Liver (tissue), 9 donors: ENCODE results near the gene LCE2A. TPM values are rescaled to one million over a fixed set of nuclear protein-coding genes. Genes with fewer than 3 reads are reported as not detected.
"Not testable (repeated sequence)": the region's sequence is repeated elsewhere in the genome, so short reads cannot be mapped to it uniquely, and the experiment has no call there.

Experiments used
- DNase-seq: peaks from one replicate; pipeline ENCODE4 v3.0.0-alpha.2; 2017; ENCODE audit warnings: low spot score
- H3K27ac ChIP-seq, 2 donors: one replicate each; pipeline ENCODE4 v1.7.0; 2013; ENCODE audit warnings: inconsistent platforms in 2 of 2, low read length in 2 of 2, control low read depth in 1 of 2, low read depth in 1 of 2, mild to moderate bottlenecking in 1 of 2
- H3K27me3 ChIP-seq, 4 donors: one replicate each; pipeline versions ENCODE4 v1.6.1 to v1.7.0; 2013; ENCODE audit warnings: low read length in 3 of 4, inconsistent platforms in 1 of 4, mild to moderate bottlenecking in 1 of 4, moderate library complexity in 1 of 4; ENCODE audit not compliant: control insufficient read depth in 4 of 4, insufficient read depth in 4 of 4
- H3K36me3 ChIP-seq, 4 donors: one replicate each; pipeline versions ENCODE4 v1.6.1 to v1.7.0; 2013; ENCODE audit warnings: low read length in 3 of 4, mild to moderate bottlenecking in 3 of 4, low read depth in 1 of 4, moderate library complexity in 1 of 4; ENCODE audit not compliant: control insufficient read depth in 4 of 4, insufficient read depth in 3 of 4
- H3K4me1 ChIP-seq, 4 donors: one replicate each; pipeline versions ENCODE4 v1.6.1 to v1.7.0; 2013; ENCODE audit warnings: low read length in 3 of 4, mild to moderate bottlenecking in 3 of 4, moderate library complexity in 1 of 4; ENCODE audit not compliant: control insufficient read depth in 4 of 4, insufficient read depth in 4 of 4
- H3K4me3 ChIP-seq, 3 donors: one replicate each; pipeline versions ENCODE4 v1.6.1 to v1.7.0; 2013; ENCODE audit warnings: low read length in 3 of 3, control low read depth in 1 of 3, low read depth in 1 of 3, mild to moderate bottlenecking in 1 of 3
- H3K9ac ChIP-seq, 2 donors: one replicate each; pipeline ENCODE4 v1.7.0; 2013; ENCODE audit warnings: low read length in 2 of 2, mild to moderate bottlenecking in 2 of 2, moderate library complexity in 2 of 2, control low read depth in 1 of 2, low read depth in 1 of 2
- H3K9me3 ChIP-seq, 4 donors: one replicate each; pipeline versions ENCODE4 v1.6.1 to v1.7.0; 2013; ENCODE audit warnings: low read length in 3 of 4; ENCODE audit not compliant: control insufficient read depth in 4 of 4
- EGR1 ChIP-seq, 2 donors: IDR thresholded peaks; 2 replicates each; pipeline ENCODE4 v1.6.1; 2016 to 2018; ENCODE audit warnings: antibody characterized with exemption in 2 of 2, low read depth in 2 of 2
- FOXA1 ChIP-seq: IDR thresholded peaks from 2 replicates; pipeline ENCODE4 v1.6.1; 2016; ENCODE audit warnings: antibody characterized with exemption
- FOXA2 ChIP-seq: IDR thresholded peaks from 2 replicates; pipeline ENCODE4 v1.6.1; 2016; ENCODE audit warnings: antibody characterized with exemption
- GABPA ChIP-seq, 2 donors: IDR thresholded peaks in 1 of 2; conservative IDR thresholded peaks in 1 of 2; 2 replicates each; pipeline ENCODE4 v1.6.1; 2016; ENCODE audit warnings: antibody characterized with exemption in 2 of 2, mild to moderate bottlenecking in 1 of 2, moderate library complexity in 1 of 2
- HNF4A ChIP-seq, 2 donors: conservative IDR thresholded peaks; 2 replicates each; pipeline ENCODE4 v1.6.1; 2016; ENCODE audit warnings: antibody characterized with exemption in 2 of 2, mild to moderate bottlenecking in 2 of 2
- HNF4G ChIP-seq: IDR thresholded peaks from 2 replicates; pipeline ENCODE4 v1.6.1; 2016; ENCODE audit warnings: antibody characterized with exemption
- JUND ChIP-seq, 2 donors: IDR thresholded peaks; 2 replicates each; pipeline ENCODE4 v1.6.1; 2016; ENCODE audit warnings: antibody characterized with exemption in 2 of 2
- NR2F2 ChIP-seq: IDR thresholded peaks from 2 replicates; pipeline ENCODE4 v1.6.1; 2016; ENCODE audit warnings: antibody characterized with exemption
- RAD21 ChIP-seq, 2 donors: IDR thresholded peaks; 2 replicates each; pipeline ENCODE4 v1.6.1; 2016; ENCODE audit warnings: antibody characterized with exemption in 2 of 2, mild to moderate bottlenecking in 2 of 2
- RXRA ChIP-seq, 2 donors: IDR thresholded peaks; 2 replicates each; pipeline ENCODE4 v1.6.1; 2017 to 2018; ENCODE audit warnings: antibody characterized with exemption in 2 of 2, mild to moderate bottlenecking in 1 of 2
- SP1 ChIP-seq: IDR thresholded peaks from 2 replicates; pipeline ENCODE4 v1.6.1; 2018; ENCODE audit warnings: antibody characterized with exemption, mild to moderate bottlenecking
- TAF1 ChIP-seq: conservative IDR thresholded peaks from 2 replicates; pipeline ENCODE4 v1.6.1; 2016; ENCODE audit warnings: antibody characterized with exemption, mild to moderate bottlenecking
- YY1 ChIP-seq: IDR thresholded peaks from 2 replicates; pipeline ENCODE4 v1.6.1; 2016; ENCODE audit warnings: antibody characterized with exemption, mild to moderate bottlenecking
- WGBS: extraction: QIAGEN DNeasy Blood & Tissue Kit; methylation state at CpG from one replicate; pipeline ENCODE4 v1.1.7; 2013; 5-methylcytosine and 5-hydroxymethylcytosine counted together
- polyA plus RNA-seq, 2 donors: library from polyadenylated mRNA; stranded (reverse) in 1 of 2; unstranded in 1 of 2; fragments of 200-250 nt in 1 of 2; fragments of >200 nt in 1 of 2; fragmentation: Nextera tagmentation in 1 of 2; extraction: Ambion mirVana in 1 of 2; gene quantifications; one replicate each; pipeline versions ENCODE4 v1.2.1 to v1.2.3, GENCODE V29; 2013 to 2015
- total RNA-seq, 2 donors: library from RNA; depleted of rRNA; stranded (reverse); fragments of >200 nt; gene quantifications; one replicate each; pipeline ENCODE4 v1.2.3, GENCODE V29; 2014
- TF ChIP-seq, protein P1 (sequence below): IDR thresholded peaks from 2 replicates; pipeline ENCODE4 v1.6.1; 2016; ENCODE audit warnings: antibody characterized with exemption
- TF ChIP-seq, protein P2 (sequence below): fragments of 150-350 bp; IDR thresholded peaks from 2 replicates; pipeline ENCODE4 v1.5.1; 2017; ENCODE audit warnings: improper control_type of control experiment, low read depth, low read length; ENCODE audit not compliant: missing input control
- TF ChIP-seq, protein P3 (sequence below): IDR thresholded peaks from 2 replicates; pipeline ENCODE4 v1.6.1; 2016; ENCODE audit warnings: antibody characterized with exemption
- donor health status: healthy.
- donor health status: healthy.
- donor health status: healthy.
- donor health status: healthy.
- donor health status: healthy.

The LCE2A gene
- total and polyA plus RNA-seq, 4 donors: not detected

DNA sequence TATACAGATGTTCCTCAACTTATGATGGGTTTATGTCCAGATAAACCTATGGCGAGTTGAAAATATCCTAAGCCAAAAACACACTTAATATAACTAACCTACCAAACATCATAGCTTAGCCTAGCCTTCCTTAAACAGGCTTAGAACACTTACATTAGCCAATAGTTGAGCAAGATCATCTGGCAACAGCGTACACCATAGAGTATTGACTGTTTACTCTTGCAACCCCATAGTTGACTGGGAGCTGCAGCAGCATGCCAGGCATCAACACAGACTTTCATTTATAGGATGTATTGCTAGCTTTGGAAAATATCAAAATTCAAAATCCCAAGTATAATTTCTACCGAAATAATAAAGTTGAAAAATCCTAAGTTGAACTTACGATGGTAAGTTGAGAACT lies 40.5 kb upstream of the LCE2A start:
- WGBS: 72% methylated on average over 4 of the region's 4 CpGs
- Histone ChIP-seq H3K36me3 (no peaks in the 10 kb centered on the region), H3K27me3 (no peaks in the 10 kb centered on the region), H3K27ac (no peak overlapping the region), H3K9ac (no peak overlapping the region), H3K9me3 (no peaks in the 10 kb centered on the region), H3K4me3 (no peak overlapping the region), H3K4me1 (peaks cover 0 to 14% (median 5%) of the 10 kb centered on the region in 4 donors)
- TF ChIP-seq JUND (IDR thresholded peaks at IDR 0.05): no peak
- no peak for TF ChIP-seq HNF4G
- TF ChIP-seq RXRA (IDR thresholded peaks at IDR 0.05): peak in 1 of 2 donors; percentile 29
- TF ChIP-seq FOXA1: peak; percentile 25
- TF ChIP-seq, protein P1, sequence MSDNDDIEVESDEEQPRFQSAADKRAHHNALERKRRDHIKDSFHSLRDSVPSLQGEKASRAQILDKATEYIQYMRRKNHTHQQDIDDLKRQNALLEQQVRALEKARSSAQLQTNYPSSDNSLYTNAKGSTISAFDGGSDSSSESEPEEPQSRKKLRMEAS: no peak
- TF ChIP-seq, protein P2, sequence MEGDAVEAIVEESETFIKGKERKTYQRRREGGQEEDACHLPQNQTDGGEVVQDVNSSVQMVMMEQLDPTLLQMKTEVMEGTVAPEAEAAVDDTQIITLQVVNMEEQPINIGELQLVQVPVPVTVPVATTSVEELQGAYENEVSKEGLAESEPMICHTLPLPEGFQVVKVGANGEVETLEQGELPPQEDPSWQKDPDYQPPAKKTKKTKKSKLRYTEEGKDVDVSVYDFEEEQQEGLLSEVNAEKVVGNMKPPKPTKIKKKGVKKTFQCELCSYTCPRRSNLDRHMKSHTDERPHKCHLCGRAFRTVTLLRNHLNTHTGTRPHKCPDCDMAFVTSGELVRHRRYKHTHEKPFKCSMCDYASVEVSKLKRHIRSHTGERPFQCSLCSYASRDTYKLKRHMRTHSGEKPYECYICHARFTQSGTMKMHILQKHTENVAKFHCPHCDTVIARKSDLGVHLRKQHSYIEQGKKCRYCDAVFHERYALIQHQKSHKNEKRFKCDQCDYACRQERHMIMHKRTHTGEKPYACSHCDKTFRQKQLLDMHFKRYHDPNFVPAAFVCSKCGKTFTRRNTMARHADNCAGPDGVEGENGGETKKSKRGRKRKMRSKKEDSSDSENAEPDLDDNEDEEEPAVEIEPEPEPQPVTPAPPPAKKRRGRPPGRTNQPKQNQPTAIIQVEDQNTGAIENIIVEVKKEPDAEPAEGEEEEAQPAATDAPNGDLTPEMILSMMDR: no peak
- TF ChIP-seq TAF1: no peak
- TF ChIP-seq FOXA2: peak; percentile 38
- TF ChIP-seq SP1: no peak
- TF ChIP-seq RAD21 (IDR thresholded peaks at IDR 0.05): no peak
- TF ChIP-seq HNF4A (conservative IDR thresholded peaks at IDR 0.05): peak in 1 of 2 donors; percentile 55
- peak; percentile 26 for TF ChIP-seq YY1
- no peak for DNase-seq

DNA sequence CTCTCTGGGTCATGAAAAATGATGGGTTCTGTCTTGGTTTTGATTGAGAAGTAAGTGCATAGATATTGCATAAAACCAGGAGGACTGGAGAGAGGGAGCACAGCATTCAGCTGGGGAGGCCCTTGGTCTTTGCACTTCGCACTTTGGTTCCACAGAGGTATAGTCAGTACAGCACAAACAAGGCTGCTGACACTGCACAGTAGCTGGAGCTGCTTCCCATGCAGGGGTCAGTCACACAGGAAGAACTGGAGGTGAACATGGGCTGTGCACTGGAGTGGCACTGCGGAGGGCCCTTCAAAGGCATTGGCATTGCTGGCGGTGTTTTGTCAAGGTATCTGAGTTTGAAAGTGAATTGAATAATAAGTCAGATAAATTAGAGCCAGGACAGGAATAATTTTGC lies 39.5 kb upstream of the LCE2A start:
- Histone ChIP-seq H3K36me3 (no peaks in the 10 kb centered on the region), H3K4me3 (no peak overlapping the region), H3K9me3 (no peaks in the 10 kb centered on the region), H3K27ac (no peak overlapping the region), H3K27me3 (no peaks in the 10 kb centered on the region), H3K9ac (no peak overlapping the region), H3K4me1 (peaks cover 0 to 14% (median 5%) of the 10 kb centered on the region in 4 donors)
- DNase-seq: no peak
- TF ChIP-seq RXRA (IDR thresholded peaks at IDR 0.05): peak; percentile 39 to 87
- TF ChIP-seq TAF1: no peak
- TF ChIP-seq HNF4A (conservative IDR thresholded peaks at IDR 0.05): peak; percentile 87 to 98
- TF ChIP-seq NR2F2: no peak
- peak; percentile 34 for TF ChIP-seq FOXA2
- TF ChIP-seq GABPA (IDR thresholded peaks at IDR 0.05 in 1 of 2, conservative IDR thresholded peaks at IDR 0.05 in 1 of 2): peak in 1 of 2 donors; percentile 19
- TF ChIP-seq YY1: peak; percentile 20
- TF ChIP-seq, protein P3, sequence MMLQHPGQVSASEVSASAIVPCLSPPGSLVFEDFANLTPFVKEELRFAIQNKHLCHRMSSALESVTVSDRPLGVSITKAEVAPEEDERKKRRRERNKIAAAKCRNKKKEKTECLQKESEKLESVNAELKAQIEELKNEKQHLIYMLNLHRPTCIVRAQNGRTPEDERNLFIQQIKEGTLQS: no peak
- TF ChIP-seq EGR1 (IDR thresholded peaks at IDR 0.05; ENCODE audit: low read depth in 2 of 2): no peak
- TF ChIP-seq HNF4G: peak; percentile 55
- WGBS: 60% methylated on average over 3 of the region's 3 CpGs

DNA sequence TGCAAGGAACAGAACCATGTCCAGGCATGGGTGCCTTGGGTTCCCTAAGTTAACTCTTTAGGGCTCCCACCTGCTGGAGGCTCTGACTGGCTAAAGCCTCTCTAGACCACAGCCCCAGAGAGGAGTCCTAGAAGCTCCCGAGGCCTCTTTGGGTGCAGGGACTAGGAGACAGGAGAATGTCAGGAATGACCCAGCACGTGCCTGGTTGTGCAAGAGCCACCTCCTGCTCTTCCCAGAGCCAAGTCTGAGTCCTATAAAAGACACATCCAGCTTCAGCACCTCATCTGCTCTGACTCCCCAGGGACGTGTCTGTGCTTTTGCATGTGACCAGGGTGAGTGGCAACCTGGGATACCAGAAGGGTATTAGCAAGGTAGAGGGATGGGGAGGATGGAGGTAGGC lies 35.0 kb upstream of the LCE2A start, which contains the start of gene LCE2D:
Gene LCE2D (plus strand): TSS at position 283 of the 400 bp plus-strand sequence. CDS start 726 bp downstream, outside the sequence.
- H3K4me3 ChIP-seq: no peak within 1 kb of the TSS
- H3K4me1 ChIP-seq: peaks cover 0 to 7% (median under 1%) of the 10 kb centered on the region in 4 donors
- DNase-seq: no peak
- no peaks in the 10 kb centered on the region for H3K27me3 ChIP-seq
- TF ChIP-seq HNF4G (no peak), FOXA1 (no peak), RAD21 (IDR thresholded peaks at IDR 0.05) (no peak), TAF1 (no peak), YY1 (no peak), EGR1 (IDR thresholded peaks at IDR 0.05; ENCODE audit: low read depth in 2 of 2) (no peak), NR2F2 (no peak), GABPA (IDR thresholded peaks at IDR 0.05 in 1 of 2, conservative IDR thresholded peaks at IDR 0.05 in 1 of 2) (no peak), HNF4A (conservative IDR thresholded peaks at IDR 0.05) (no peak), FOXA2 (no peak), JUND (IDR thresholded peaks at IDR 0.05) (no peak), RXRA (IDR thresholded peaks at IDR 0.05) (no peak)
- TF ChIP-seq, protein P3: no peak
- TF ChIP-seq, protein P2: no peak
- TF ChIP-seq, protein P1: no peak
- H3K27ac ChIP-seq: no peak within 1 kb of the TSS
- no peaks in the 10 kb centered on the region for H3K36me3 ChIP-seq
- 45% methylated on average over 3 of the region's 3 CpGs for WGBS
- H3K9ac ChIP-seq: no peak within 1 kb of the TSS
- no peaks in the 10 kb centered on the region for H3K9me3 ChIP-seq

DNA sequence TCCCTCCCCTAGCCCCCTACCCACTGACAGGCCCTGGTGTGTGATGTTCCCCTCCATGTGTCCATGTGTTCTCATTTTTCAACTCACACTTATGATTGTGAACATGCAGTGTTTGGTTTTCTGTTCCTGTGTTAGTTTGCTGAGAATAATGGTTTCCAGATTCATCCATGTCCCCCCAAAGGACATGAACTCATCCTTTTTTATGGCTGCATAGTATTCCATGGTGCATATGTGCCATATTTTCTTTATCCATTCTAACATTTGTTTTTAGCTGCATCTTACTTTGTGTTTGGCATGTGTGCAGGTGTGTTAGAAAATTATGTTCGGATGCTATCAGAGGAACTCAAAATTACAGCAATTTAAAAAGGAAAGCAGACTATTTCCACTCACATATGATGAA lies 32.0 kb upstream of the LCE2A start:
- not testable (repeated sequence) for H3K27ac ChIP-seq, H3K9ac ChIP-seq, H3K27me3 ChIP-seq, DNase-seq, H3K36me3 ChIP-seq, H3K9me3 ChIP-seq, H3K4me3 ChIP-seq, H3K4me1 ChIP-seq
- 95% methylated on average over 1 of the region's 1 CpG for WGBS
